Measurements from ENCODE around the gene ZC3H12A. TPM values are rescaled to one million over a fixed set of nuclear protein-coding genes. Genes with fewer than 3 reads are reported as not detected.

The ZC3H12A gene
- polyA plus RNA-seq, 2 of the 4 experiments (the other 2 are of a cell fraction) = 16.3 to 23.1 TPM

- ATAC-seq (no peak), DNase-seq (ENCODE audit: low read depth in 1 of 2, low spot score in 1 of 2) (peak in 1 of 2 experiments; percentile 22), FAIRE-seq (no peak)
- Histone ChIP-seq H3K4me2 (peak overlapping the region; percentile 90), H3K9me3 (no peaks in the 10 kb centered on the region), H3K4me3 (peak overlapping the region; percentile 85), H3K27ac (peak overlapping the region; percentile 88 to 100), H3K4me1 (peaks cover 52% of the 10 kb centered on the region)
- CTCF ChIA-PET = interaction anchor here (1.0 to 17.9 kb wide), 7 partner anchors 9 to 203 kb away, joined by 3 to 209 read pairs (median 10); partner anchors contain the start of gene MEAF6
- 10% methylated on average over 3 of the region's 3 CpGs for WGBS (ENCODE audit: missing lambda C conversion rate)
- POLR2A ChIA-PET = interaction anchor here (0.6 to 1.2 kb wide), 3 partner anchors 9 to 36 kb away, joined by 3 to 4 read pairs (median 3); partner anchors contain the start of gene MEAF6
- no peak for TF ChIP-seq RFX5 (IDR thresholded peaks at IDR 0.05)
- TF ChIP-seq CHD4 (IDR thresholded peaks at IDR 0.05; ENCODE audit: borderline replicate concordance) = no peak
- TF ChIP-seq FOXS1 (CRISPR knock-in tag; IDR thresholded peaks at IDR 0.05) = no peak
- no peak for TF ChIP-seq NPAS2 (CRISPR knock-in tag; IDR thresholded peaks at IDR 0.05; ENCODE audit: borderline replicate concordance)
- no peak for TF ChIP-seq EHF (CRISPR knock-in tag; IDR thresholded peaks at IDR 0.05)
- no peak for TF ChIP-seq POLR2AphosphoS2 (conservative IDR thresholded peaks at IDR 0.05; ENCODE audit: low read length)
- peak in 1 of 2 experiments; percentile 16; a peak in 1 of 4 replicates for TF ChIP-seq CEBPB (IDR thresholded peaks at IDR 0.05)
Measured at GRCh38 chr1:37478890-37479254, 4.5 kb downstream of the ZC3H12A start.

GRCh38 chr1:37479255-37480124 lies 5.1 kb downstream of the ZC3H12A start:
- CTCF ChIA-PET = interaction anchor here (1.2 to 17.9 kb wide), 6 partner anchors 8 to 202 kb away, joined by 3 to 209 read pairs (median 14); partner anchors contain the start of gene MEAF6
- WGBS (ENCODE audit: missing lambda C conversion rate) = 6% methylated on average over 10 of the region's 22 CpGs
- DNase-seq (ENCODE audit: low read depth in 1 of 2, low spot score in 1 of 2) (peak; percentile 81 to 86), FAIRE-seq (no peak), ATAC-seq (peak; percentile 17 to 25)
- Histone ChIP-seq H3K4me1 (peaks cover 58% of the 10 kb centered on the region), H3K27ac (peak overlapping the region; percentile 88 to 100), H3K4me3 (peak overlapping the region; percentile 85), H3K4me2 (peak overlapping the region; percentile 90), H3K9me3 (no peaks in the 10 kb centered on the region)
- POLR2A ChIA-PET = interaction anchor here (0.6 to 1.2 kb wide), 4 partner anchors 8 to 35 kb away, joined by 3 to 4 read pairs (median 3); partner anchors contain the start of gene MEAF6
- no peak; the same call in 1 of the 2 replicates for TF ChIP-seq PBX3 (IDR thresholded peaks at IDR 0.05)
- TF ChIP-seq, protein P1, sequence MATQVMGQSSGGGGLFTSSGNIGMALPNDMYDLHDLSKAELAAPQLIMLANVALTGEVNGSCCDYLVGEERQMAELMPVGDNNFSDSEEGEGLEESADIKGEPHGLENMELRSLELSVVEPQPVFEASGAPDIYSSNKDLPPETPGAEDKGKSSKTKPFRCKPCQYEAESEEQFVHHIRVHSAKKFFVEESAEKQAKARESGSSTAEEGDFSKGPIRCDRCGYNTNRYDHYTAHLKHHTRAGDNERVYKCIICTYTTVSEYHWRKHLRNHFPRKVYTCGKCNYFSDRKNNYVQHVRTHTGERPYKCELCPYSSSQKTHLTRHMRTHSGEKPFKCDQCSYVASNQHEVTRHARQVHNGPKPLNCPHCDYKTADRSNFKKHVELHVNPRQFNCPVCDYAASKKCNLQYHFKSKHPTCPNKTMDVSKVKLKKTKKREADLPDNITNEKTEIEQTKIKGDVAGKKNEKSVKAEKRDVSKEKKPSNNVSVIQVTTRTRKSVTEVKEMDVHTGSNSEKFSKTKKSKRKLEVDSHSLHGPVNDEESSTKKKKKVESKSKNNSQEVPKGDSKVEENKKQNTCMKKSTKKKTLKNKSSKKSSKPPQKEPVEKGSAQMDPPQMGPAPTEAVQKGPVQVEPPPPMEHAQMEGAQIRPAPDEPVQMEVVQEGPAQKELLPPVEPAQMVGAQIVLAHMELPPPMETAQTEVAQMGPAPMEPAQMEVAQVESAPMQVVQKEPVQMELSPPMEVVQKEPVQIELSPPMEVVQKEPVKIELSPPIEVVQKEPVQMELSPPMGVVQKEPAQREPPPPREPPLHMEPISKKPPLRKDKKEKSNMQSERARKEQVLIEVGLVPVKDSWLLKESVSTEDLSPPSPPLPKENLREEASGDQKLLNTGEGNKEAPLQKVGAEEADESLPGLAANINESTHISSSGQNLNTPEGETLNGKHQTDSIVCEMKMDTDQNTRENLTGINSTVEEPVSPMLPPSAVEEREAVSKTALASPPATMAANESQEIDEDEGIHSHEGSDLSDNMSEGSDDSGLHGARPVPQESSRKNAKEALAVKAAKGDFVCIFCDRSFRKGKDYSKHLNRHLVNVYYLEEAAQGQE (IDR thresholded peaks at IDR 0.05) = no peak
- no peak; the same call in 1 of the 2 replicates for TF ChIP-seq RARB (CRISPR knock-in tag; IDR thresholded peaks at IDR 0.05)
- peak; percentile 85 to 87 for TF ChIP-seq JUN (IDR thresholded peaks at IDR 0.05)
- no peak for TF ChIP-seq HOXB13 (CRISPR knock-in tag; IDR thresholded peaks at IDR 0.05; ENCODE audit: low read depth)
- 0 out of 2 replicates have a peak, but pooled peaks have one; percentile 12 for TF ChIP-seq HES2 (IDR thresholded peaks at IDR 0.05)
- no peak for TF ChIP-seq KDM1A (IDR thresholded peaks at IDR 0.05; ENCODE audit: low read depth)
- TF ChIP-seq EHMT2 (IDR thresholded peaks at IDR 0.05; ENCODE audit: low read depth) = no peak
- no peak for TF ChIP-seq CBX2 (IDR thresholded peaks at IDR 0.05; ENCODE audit: borderline replicate concordance, low read depth)
- no peak for TF ChIP-seq HEYL (CRISPR knock-in tag; IDR thresholded peaks at IDR 0.05)
- TF ChIP-seq CBX8 (IDR thresholded peaks at IDR 0.05) = no peak
- no peak for TF ChIP-seq FOXS1 (CRISPR knock-in tag; IDR thresholded peaks at IDR 0.05)
- TF ChIP-seq HOXB5 (CRISPR knock-in tag; IDR thresholded peaks at IDR 0.05) = no peak
- TF ChIP-seq CTCF (IDR thresholded peaks at IDR 0.05) = no peak
- TF ChIP-seq CHD2 (IDR thresholded peaks at IDR 0.05; ENCODE audit: low read length, partially characterized antibody) = peak; percentile 74
- TF ChIP-seq EHF (CRISPR knock-in tag; IDR thresholded peaks at IDR 0.05) = no peak
- no peak for TF ChIP-seq ATOH8 (CRISPR knock-in tag; IDR thresholded peaks at IDR 0.05; ENCODE audit: low read depth)
- 0 out of 2 replicates have a peak, but pooled peaks have one; percentile 10 for TF ChIP-seq BHLHE40 (IDR thresholded peaks at IDR 0.05; ENCODE audit: low read depth, low read length)
- TF ChIP-seq ZNF302 (CRISPR knock-in tag; IDR thresholded peaks at IDR 0.05) = no peak
- no peak for TF ChIP-seq HDAC2 (IDR thresholded peaks at IDR 0.05)
- TF ChIP-seq CEBPB (IDR thresholded peaks at IDR 0.05) = peak; percentile 65 to 90
- TF ChIP-seq ZC3H11A (IDR thresholded peaks at IDR 0.05) = no peak
- no peak for TF ChIP-seq NFE2L2 (conservative IDR thresholded peaks at IDR 0.05; ENCODE audit: low read length)
- no peak for TF ChIP-seq TFCP2L1 (CRISPR knock-in tag; IDR thresholded peaks at IDR 0.05)
- TF ChIP-seq KDM5A (IDR thresholded peaks at IDR 0.05) = no peak
